Measurements from ENCODE around the gene ZNF14.
"Not testable (repeated sequence)": the region's sequence is repeated elsewhere in the genome, so short reads cannot be mapped to it uniquely, and the experiment has no call there.

The ZNF14 gene

DNA sequence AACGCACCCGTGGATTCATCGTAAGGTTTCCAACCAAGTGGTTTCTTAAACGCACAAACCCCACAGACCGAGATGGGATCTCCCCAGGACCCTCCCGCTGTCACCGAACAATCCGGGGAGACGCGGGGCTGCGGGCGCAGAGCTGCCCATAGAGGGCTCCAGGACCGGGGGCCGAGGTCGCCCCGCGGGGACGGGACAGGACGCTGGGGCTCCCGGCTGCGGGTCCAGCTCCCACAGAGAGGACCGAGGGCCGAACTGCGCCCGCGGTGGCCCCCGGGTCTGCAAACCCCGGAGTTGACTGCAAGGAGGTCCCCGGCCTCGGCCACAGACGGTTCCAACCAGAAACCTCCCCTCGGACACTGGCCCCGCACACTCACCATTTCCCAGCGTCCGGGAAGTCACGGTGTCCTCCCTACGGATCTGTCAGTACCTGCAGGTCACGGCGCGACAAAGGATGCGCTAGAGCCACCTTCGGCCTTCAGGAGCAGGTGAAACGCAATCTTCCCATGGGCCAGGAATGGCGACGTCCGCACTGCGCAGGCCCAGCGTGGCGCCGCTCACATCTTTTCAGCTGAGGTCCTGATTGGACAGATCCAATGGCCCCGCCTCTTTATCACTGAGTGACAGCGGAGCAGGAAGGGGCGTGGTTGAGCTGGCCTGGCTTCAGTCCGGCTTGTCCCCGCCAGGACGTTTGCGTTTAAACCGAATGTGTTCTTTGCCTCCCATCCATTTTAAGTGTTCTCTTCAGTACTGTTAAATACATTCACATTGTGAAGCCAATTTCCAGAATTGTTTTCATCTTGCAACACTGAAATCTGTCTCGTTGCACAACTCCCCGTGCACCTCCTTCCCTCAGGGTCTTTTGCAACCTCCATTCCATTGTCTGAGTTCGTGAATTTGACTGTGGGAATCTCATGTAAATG is at the start of gene ZNF14:
ZNF14 (minus strand) TSS at position 534 of the 923 bp plus-strand sequence; CDS start at position 380, 154 bp downstream.
- DNase-seq, result peak; percentile 37 to 96 (median 86)

DNA sequence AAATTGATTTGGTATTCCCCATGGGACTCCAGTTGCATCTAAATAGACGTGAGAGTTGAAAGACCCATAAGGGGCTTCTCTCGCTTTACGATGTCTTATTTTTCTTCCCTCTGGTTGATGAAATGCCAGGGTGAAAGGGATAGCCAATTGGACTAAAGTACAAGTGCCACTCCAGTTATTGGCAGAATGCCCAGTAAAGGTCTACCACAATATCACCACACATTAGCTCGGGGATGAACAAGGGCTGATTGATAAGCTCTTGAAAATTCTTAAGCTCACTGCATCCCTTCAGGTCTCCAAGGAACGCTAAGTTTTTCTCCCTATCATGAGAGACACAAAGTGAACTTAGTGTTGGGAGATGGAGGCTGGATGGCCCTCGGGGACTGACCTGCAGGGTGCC is 48.9 kb upstream of the ZNF14 start:
- DNase-seq, result peak in 12 of 51 donors; percentile 2 to 35 (median 10)

DNA sequence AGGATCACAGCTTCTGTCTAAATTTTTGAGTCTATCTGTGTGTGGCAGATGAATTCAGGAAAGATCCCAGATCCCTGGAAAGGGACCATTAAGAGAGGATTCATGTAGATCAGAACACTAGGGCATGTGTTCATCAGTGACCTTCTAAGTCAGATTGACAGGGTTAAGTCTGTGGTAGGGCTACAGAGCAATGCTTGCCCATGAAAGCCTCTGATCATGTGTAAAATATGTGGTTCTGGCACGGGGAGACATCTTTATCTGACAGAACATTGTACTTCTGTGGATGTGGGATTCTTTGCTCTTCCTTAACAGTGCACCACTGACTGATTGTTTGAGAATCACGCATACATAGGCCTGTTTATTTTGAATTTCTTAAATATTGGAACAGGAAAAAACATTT is 45.8 kb upstream of the ZNF14 start:
- no peak for DNase-seq

DNA sequence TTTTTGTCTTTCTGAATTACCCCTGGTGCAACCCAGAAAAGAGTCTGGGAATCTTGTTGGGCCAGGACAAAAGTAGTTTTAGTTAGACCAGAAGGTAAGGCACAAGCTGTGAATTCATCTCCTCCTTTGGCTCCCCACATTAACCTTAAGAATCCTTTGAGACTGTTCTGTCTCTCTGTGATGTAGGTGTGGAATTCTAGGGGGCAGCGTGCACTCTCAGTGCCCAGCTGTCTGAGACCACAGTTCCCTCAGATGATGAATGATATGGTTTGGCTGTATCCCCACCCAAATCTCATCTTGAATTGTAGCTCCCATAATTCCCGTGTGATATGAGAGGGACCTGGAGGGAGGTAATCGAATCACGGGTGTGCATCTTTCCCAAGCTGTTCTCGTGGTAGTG is 44.8 kb upstream of the ZNF14 start:
- DNase-seq, result no peak

DNA sequence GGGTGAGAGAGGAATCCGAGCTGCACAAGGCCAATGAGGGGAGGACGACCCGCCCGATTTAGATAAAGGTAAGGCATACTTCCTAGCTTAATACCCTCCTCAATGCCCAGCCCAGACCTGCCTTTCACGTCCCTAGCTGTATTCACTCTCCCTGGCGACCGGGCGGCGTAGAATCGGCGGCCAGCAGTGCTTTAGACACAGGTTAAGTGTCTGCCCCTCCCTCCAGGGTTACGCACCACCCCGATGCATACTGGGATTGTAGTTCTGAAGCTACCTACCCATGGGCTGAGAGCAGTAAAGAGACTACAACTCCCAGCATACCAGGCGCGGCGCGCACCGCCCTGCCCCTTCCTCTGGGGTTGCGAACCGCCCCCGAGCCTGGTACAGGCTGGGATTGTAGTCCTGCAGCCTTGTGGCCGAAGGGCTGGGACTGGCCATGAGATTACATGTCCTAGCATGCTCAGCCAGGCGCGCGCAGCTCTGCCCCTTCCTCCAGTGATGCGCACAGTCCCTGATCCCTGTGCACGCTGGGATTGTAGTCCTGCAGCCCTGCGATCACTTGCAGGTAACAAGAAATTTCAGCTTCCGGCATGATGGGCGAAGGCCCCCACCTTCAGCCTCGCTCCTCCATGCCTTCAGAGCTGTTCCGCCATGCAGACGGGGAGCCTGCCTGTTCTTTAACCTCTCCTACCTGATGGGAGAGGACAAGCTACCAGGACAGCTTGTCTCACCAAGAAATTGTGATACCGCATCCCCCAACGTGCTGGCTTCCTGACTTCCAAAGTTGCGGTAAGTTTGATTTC is 43.5 kb upstream of the ZNF14 start:
- DNase-seq, result peak; percentile 54 to 100 (median 98)

DNA sequence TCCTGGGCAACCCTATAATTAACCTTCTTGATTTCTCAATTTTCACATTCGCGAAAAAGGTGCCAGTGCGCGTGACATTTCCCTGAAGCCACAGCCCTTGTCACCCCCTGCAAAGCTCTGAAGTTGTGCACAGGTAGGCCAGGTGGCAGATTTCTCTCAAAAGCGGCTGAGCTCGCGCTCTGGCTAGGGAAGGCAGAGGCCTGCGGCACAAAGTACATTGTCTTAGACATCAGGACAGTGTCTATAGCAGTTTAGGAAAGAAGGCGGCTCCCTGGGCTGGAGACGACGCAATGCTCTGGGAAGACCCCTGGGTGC is 42.9 kb upstream of the ZNF14 start:
- DNase-seq, result peak in 1 of 51 donors; percentile 22

DNA sequence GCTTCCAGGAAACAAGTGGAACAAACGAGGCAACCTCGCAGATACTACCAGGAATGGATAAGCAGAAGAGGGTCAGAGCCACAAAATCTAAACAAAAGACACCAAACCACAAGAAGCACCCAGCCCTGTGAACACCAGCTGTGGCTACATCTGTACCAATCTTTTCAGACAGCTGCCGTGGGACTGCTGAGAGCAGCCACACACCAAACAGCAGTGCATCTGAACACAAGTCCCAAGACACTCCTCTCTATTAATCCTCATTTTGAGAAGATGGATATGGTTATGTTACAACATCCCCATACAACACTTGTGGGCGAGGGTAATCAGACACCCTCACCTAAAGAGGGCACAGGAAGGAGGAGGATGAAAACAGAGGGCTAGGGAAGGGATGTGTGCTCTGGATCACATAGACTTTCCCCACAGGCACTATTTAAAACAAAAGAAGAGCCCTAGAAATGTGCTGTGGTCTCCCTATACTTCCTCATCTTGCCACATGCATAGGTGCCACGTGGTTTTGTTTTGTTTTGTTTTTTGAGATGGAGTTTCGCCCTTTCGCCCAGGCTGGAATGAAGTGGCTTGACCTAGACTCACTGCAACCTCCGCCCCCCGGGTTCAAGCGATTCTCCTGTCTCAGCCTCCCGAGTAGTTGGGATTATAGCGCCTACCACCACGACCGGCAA is 41.6 kb upstream of the ZNF14 start:
- no peak for DNase-seq

DNA sequence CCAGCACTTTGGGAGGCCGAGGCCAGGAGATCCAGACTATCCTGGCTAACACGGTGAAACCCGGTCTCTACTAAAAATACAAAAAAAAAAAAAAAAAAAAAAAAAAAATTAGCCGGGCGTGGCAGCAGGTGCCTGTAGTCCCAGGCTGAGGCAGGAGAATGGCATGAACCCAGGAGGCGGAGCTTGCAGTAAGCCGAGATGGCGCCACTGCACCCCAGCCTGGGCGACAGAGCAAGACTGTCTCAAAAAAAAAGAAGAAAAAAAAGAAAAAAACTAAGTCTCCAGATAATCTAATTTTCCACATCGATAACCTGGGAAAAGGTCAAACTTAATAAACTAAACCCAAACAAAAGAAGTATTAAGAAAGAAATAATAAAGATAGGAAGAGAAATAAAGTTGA is 39.1 kb upstream of the ZNF14 start:
- DNase-seq, result not testable (repeated sequence)

DNA sequence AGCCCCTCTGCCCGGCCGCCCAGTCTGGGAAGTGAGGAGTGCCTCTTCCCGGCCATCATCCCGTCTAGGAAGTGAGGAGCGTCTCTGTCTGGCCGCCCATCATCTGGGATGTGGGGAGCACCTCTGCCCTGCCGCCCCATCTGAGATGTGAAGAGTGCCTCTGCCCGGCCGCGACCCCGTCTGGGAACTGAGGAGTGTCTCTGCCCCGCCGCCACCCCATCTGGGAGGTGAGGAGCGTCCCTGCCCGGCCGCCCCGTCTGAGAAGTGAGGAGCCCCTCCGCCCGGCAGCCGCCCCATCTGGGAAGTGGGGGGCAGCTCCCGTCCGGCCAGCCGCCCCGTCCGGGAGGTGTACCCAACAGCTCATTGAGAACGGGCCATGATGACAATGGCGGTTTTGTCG is 37.1 kb upstream of the ZNF14 start:
- DNase-seq, result not testable (repeated sequence)

DNA sequence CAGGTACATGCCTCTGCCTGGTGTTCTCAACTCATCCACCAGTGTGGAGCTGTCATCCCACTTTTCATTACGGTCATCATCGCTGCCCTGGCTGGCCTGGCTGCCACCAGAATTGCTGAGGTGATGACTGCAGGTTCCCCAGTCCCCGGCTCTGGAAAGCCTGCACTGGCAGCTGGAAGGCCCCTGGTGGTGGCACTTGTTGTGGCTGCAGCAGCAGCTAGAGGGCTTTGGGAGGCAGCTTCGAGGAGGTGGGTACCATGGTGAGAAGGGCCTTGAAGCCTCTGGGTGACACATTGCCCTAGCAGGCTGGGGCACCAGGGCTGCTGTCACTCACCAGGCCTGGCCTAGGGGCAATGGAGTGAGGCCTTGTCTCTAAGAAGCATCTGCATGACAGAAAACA is 25.3 kb upstream of the ZNF14 start:
- DNase-seq, result no peak

DNA sequence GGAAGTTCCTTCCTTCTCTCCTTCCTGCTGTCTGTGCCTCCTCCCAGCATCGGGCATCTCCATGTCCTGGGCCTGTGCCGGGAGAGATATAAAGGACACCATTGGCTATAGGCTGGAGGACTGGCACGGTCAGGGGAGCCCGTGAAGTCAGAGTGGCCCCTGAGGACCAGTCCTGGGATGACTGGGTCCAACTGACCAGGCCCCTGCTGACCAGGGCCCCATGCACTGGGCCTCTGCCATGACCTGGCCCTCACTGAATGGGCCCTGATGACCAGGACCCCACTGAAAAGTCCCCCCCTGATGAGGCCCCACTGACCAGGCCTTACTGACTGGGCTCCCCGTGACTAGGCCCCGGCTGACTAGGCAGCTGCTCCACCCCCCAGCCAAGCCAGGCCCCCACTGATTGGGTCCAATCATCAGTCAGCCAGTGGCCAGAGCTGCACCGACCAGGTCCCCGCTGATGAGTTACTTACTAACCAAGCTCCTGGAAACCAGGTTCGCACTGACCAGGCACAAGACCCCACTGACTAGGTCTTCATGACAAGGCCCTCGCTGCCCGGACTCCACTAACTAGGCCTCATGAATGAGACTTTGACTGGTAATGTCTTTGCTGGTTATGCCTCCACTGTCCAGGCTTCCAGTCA is 20.0 kb upstream of the ZNF14 start:
- DNase-seq, result no peak

DNA sequence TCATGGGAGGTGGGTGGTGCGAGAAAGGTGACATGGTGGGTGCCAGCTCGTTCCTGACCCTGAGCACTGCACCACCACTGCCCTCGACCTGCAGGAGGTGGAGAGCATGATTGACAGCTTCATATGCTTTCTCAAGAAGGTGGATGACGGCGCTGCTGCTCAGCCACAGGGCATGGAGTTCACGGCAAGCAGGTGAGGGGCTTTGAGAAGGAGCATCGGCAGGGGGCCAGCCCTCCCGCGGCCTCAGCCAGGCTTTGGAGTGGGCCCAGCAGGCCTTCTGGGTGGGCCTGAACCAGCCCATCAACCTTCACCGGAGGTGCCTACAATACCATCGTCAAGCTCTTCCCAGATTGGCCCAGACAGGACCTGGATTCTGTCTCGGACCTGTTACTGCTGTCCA is 18.9 kb upstream of the ZNF14 start:
- DNase-seq, result no peak

DNA sequence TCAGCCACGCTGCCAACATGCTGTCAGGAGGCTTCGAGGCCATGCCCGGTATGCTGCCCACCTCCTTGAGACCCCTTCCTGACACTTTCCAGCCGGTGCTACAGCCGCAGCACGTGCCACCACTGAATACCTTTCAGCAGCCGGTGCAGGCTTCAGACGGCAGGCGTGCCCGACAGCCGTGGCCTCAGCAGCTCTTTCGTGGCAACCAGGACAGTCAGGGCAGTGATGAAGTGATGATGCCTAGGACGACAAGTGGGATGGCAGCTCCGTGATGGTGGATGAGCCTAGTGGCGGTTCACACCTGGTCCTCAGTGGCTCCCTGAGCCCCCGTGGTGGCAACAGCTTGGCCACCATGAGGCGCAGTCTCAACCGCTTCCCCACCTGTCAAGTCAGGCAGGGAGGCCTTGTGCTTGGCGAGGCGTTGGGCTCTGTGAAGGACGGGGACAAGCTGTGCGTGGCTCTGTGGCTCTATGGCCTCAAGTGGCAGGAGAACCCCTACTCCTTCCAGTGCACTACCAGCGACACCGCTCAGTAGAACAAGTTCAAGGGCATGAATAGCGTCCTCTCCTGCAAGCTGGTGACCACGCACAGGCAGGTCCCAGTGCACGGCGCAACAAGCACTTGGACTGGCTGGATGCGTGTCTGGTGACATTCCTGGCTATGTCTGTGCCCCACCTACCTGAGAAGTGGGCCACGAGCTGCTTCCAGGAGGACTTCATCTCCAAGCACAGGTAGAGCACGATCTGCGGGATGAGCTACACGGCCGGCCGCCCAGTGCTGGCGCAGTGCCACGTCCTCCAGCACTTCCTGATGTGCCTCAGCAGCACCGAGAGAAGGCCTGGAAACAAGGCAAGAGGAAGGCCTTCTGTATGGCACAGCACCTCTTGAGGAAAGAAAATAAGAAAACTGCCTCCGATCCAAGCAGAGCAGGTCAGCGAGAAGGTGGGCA is 18.2 kb upstream of the ZNF14 start:
- DNase-seq, result no peak

DNA sequence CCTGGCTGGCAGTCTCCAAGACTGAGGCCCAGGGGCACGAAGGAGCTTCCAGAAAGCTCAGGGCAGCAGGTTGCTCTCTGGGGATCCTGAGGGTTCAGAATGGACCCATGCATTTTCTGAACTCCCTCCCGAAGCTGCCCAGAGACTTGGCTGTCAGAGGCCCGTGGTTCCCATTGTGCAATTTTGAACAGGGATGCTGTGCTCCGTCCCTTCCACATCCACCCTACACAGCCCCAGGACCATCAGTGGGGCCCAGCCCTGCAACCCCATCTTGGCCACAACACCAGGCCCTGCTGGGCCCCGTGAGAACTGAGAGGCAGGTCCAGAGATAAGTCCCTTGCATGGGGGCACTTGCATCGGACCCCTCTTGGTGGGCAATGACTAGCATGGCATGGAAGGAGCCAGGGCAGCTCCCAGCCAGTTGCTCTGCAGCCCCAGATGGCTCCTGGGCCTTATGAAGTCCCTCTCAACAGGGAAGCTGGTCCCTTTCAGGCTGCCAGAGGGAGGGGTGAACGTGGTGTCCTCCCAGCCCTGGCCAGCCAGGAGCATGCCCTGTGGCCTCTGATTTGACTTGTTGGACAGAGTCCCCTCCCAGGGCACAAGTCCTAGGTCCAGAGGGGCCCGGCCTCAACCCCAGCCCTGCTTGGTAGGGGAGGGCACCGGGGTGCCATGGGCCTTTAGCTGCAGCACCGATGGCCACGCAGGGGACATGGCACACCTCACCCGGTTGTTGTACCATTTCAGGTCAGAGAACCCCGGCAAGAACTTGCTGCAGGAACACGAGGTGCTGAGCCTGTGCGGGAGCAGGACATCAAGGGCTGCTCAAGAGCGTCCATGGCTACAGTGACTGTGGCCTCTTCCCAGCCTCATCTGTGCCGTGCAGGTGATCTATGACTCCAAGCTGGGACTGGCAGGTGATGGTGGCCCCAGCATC is 17.3 kb upstream of the ZNF14 start:
- no peak for DNase-seq

DNA sequence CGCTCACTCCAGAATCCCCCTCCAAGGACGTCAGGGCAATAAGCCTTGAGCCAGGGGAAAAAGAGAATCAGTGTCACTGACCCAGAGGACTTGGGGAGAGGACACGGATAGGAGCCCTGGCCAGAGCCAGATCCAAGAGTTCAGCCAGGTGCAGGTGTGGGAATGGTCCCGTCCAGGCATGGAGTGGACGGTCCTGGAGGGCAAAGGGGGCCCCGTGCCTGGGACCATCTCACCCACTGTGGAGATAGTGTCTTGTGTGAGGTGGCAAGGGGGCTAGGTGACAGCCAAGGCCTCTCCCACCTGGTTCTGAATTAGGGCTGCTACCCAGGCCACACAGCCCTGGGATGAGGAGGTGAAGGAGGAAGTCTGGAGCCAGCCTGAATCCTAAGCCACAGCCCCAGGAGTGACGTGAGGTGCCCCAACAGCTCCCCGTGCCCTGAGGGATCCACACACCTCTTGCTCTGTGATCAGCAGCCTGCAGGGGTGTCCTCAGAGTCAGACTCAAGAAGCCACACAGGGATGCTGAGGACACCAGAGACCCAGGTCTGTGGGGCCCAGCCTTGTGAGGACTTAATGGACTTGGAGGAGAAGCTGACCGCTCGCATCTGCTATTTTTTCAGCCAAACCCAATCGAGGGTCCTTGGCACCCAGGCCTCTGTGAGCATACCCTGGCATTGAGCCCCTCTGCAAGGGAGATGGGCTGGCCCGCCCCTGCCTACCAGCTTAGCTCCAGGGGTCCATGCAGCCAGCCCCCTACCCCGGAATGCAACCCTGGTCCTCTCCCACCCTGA is 16.4 kb upstream of the ZNF14 start:
- DNase-seq, result no peak

DNA sequence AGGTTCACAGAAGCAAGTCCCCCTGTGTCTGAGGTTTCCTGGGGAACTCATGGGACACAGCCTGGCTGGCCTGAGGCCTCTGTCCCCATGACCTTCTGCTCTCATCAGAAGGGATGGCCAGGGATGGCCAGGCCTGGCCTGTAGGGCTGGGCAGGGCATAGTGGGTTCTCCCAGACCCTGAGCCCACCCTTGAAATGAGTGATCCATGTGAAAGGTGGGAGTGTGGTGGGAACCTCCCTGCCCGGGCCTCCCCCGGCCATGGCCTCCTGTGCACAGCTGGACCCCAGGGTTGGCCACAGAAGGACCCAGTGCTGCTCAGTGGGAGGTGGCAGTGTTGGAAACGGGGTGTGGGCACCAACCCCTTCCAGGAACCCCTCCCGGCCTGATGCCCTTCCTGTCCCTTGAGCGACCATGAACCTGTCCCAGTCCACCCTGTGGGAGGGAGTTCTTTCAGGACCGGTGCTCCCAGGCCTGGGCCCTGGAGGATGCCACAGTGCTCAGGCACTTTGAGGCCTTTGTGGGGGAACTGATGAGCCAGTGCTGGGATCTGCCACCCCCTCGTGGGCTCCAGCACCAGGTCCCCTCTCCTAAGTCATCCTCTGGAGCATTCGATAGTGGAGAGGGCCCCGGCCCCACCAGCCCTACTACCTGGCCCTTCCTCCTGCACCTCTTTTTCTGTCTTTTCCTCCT is 15.5 kb upstream of the ZNF14 start:
- no peak for DNase-seq

DNA sequence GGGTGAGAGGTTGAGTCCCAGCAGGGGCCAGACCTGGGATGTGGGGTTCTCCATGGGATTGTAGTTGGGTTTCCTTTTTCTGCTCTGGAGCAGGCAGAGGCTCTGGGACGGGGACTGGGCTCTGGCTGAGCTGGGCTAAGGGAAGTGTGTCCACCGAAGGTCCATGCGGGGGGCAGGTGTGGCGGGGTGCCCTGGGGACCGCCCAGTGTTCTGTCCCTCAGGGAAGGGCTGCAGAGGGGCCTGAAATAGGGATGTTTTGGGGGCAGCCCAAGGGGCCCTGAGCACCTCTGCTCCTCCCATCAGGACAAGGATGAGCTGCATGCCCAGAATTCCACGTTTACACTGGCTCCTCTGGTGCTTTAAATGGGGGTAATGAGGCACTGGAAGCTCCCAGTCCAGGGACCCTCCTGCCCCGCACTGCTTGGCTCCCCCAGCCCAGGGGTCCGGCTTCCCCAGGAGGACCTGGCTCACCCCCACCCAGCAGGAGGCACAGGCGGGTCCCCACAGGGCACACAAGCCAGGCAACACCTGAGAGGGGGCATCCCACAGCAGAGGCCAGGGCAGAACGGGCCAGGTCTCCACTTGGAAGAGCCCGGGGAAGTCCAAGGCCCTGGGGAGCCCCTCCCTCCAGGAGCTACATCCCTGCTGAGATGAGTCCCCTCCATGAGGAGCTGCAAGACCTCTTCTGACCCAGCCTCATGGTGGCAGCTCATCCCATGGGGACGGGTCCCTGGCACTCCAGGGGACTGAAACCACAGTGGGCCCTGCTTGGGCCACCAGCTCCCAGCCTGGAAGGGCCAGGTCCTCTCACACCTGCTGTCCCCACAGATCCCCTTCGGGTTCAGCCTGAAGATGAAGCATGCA is 14.7 kb upstream of the ZNF14 start:
- DNase-seq, result no peak

Measured in hypothalamus (tissue), 51 donors.